Activated CD4-positive, alpha-beta memory T cell treated with anti-CD3 and anti-CD28 coated beads for 36 hours (primary cell): ENCODE measurements around the gene TSGA10. TPM values are rescaled to one million over a fixed set of nuclear protein-coding genes. Genes with fewer than 3 reads are reported as not detected.
"Not testable (repeated sequence)": the region's sequence is repeated elsewhere in the genome, so short reads cannot be mapped to it uniquely, and the experiment has no call there.

Experiments
- CTCF ChIA-PET: fragments of 350-600 bp; sonication (Branson Sonifier 250); formaldehyde crosslinking; loops from one replicate; lab custom pipeline; 2021; ENCODE audit warnings: antibody characterized with exemption, inconsistent platforms; lab: Charles Lee
- POLR2A ChIA-PET: fragments of 350-600 bp; sonication (Branson Sonifier 250); formaldehyde crosslinking; loops from one replicate; lab custom pipeline; 2021; ENCODE audit warnings: antibody characterized with exemption; lab: Charles Lee
- DNase-seq: peaks from one replicate; pipeline ENCODE4 v3.0.0-alpha.2; 2020
- H3K27ac Mint-ChIP-seq: one replicate; pipeline ENCODE4 v1.8.0; 2021; ENCODE audit warnings: mixed read lengths
- H3K27me3 Mint-ChIP-seq: one replicate; pipeline ENCODE4 v1.8.0; 2021; ENCODE audit warnings: mixed read lengths
- H3K36me3 Mint-ChIP-seq: one replicate; pipeline ENCODE4 v1.8.0; 2021; ENCODE audit warnings: mixed read lengths
- H3K4me1 Mint-ChIP-seq: one replicate; pipeline ENCODE4 v1.8.0; 2021; ENCODE audit warnings: low read depth, mixed read lengths
- H3K4me3 Mint-ChIP-seq: one replicate; pipeline ENCODE4 v1.8.0; 2021; ENCODE audit warnings: mild to moderate bottlenecking, mixed read lengths
- H3K9me3 Mint-ChIP-seq: one replicate; pipeline ENCODE4 v1.8.0; 2021; ENCODE audit warnings: mixed read lengths
- intact Hi-C: fragments of 100-400 bp; cut with micrococcal nuclease; formaldehyde crosslinking; loops from one replicate; pipeline ENCODE4 v1.15.1; 2023
- total RNA-seq, 2 experiments: library from RNA; stranded (reverse); gene quantifications; one replicate each; pipeline ENCODE4 v1.2.3, GENCODE V29; 2021

The TSGA10 gene
- total RNA-seq, 2 experiments from 2014 or later = 6.3 to 7.0 TPM

DNA sequence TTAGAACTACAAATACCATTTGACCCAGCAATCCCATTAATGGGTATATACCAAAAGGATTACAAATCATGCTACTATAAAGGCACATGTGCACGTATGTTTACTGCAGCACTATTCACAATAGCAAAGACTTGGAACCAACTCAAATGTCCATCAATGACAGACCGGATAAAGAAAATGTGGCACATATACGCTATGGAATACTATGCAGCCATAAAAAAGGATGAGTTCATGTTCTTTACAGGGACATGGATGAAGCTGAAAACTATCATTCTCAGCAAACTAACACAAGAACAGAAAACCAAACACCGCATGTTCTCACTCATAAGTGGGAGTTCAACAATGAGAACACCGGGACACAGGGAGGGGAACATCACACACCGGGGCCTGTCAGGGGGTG lies 105.6 kb downstream of the TSGA10 start:
- H3K36me3 Mint-ChIP-seq = peaks cover 13% of the 10 kb centered on the region
- H3K4me3 Mint-ChIP-seq, CTCF ChIA-PET, H3K27me3 Mint-ChIP-seq, H3K4me1 Mint-ChIP-seq, POLR2A ChIA-PET, intact Hi-C loops, DNase-seq, H3K27ac Mint-ChIP-seq: not testable (repeated sequence)
- peaks cover 25% of the 10 kb centered on the region for H3K9me3 Mint-ChIP-seq

GRCh38 chr2:99040736-99041300 lies 113.9 kb downstream of the TSGA10 start:
- H3K4me3 Mint-ChIP-seq, DNase-seq, H3K27me3 Mint-ChIP-seq, H3K9me3 Mint-ChIP-seq, intact Hi-C loops, CTCF ChIA-PET, POLR2A ChIA-PET, H3K4me1 Mint-ChIP-seq, H3K27ac Mint-ChIP-seq: not testable (repeated sequence)
- H3K36me3 Mint-ChIP-seq = peaks cover 13% of the 10 kb centered on the region

- Mint-ChIP-seq H3K27me3 (no peaks in the 10 kb centered on the region), H3K4me1 (no peaks in the 10 kb centered on the region), H3K36me3 (no peaks in the 10 kb centered on the region), H3K4me3 (no peak overlapping the region), H3K27ac (no peak overlapping the region), H3K9me3 (no peaks in the 10 kb centered on the region)
- intact Hi-C loops = no loop called here
- DNase-seq = no peak
- POLR2A ChIA-PET = no interaction called here
- CTCF ChIA-PET = no interaction called here
Observed at GRCh38 chr2:99035920-99036319, 118.8 kb downstream of the TSGA10 start.

- DNase-seq = no peak
- H3K27me3 Mint-ChIP-seq = no peaks in the 10 kb centered on the region
- no peaks in the 10 kb centered on the region for H3K9me3 Mint-ChIP-seq
- H3K27ac Mint-ChIP-seq = no peak overlapping the region
- H3K36me3 Mint-ChIP-seq = no peaks in the 10 kb centered on the region
- no peaks in the 10 kb centered on the region for H3K4me1 Mint-ChIP-seq
- POLR2A ChIA-PET = no interaction called here
- intact Hi-C loops = no loop called here
- CTCF ChIA-PET = no interaction called here
- H3K4me3 Mint-ChIP-seq = no peak overlapping the region
Observed at GRCh38 chr2:99032786-99033185, 122.0 kb downstream of the TSGA10 start.

DNA sequence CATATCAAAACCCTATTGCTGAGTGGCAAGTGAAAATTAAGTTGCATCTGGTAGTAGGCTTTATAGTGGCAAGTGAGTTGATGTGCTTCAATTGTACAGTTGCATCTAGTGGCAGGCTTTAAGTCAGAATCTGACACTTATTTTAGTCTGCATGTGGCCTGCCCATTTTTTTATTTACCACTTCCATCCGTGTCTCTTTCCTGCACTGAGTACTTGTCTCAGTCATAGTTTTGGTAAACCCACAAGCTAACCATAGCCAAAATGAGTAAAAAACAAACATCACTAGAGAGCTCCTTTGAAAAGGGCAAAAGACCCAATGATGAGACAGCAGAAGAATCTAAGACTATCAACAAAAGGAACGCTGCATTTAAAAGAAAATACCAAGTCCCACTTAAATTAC lies 122.7 kb downstream of the TSGA10 start:
- Mint-ChIP-seq H3K27me3 (no peaks in the 10 kb centered on the region), H3K36me3 (no peaks in the 10 kb centered on the region), H3K4me3 (no peak overlapping the region), H3K27ac (no peak overlapping the region), H3K9me3 (no peaks in the 10 kb centered on the region), H3K4me1 (no peaks in the 10 kb centered on the region)
- intact Hi-C loops = no loop called here
- ChIA-PET POLR2A (no interaction called here), CTCF (no interaction called here)
- no peak for DNase-seq

- ChIA-PET CTCF (no interaction called here), POLR2A (no interaction called here)
- no peaks in the 10 kb centered on the region for H3K9me3 Mint-ChIP-seq
- intact Hi-C loops = no loop called here
- no peaks in the 10 kb centered on the region for H3K27me3 Mint-ChIP-seq
- H3K27ac Mint-ChIP-seq = no peak overlapping the region
- DNase-seq = no peak
- H3K36me3 Mint-ChIP-seq = no peaks in the 10 kb centered on the region
- no peak overlapping the region for H3K4me3 Mint-ChIP-seq
- H3K4me1 Mint-ChIP-seq = no peaks in the 10 kb centered on the region
Observed at GRCh38 chr2:99031481-99031880, 123.3 kb downstream of the TSGA10 start.

DNA sequence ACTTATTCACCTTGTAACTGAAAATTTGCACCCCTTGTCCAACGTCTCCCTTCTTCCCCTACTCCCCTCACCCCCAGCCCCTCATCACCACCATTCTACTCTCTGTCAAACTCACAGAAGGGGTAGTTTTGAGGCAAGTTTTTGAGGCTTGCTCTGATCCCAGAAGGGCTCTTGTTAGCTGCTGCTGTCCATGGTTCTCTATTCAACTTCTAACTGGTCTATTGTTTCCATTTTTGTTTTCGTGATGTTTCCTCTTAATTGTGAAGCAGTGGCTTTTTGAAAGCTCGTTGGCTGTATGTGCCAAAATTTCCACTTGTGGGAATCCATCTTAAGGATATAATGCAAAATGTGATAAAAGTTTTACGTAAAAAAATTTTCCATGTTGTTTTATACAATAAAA lies 126.2 kb downstream of the TSGA10 start:
- H3K4me3 Mint-ChIP-seq = no peak overlapping the region
- peaks cover 9% of the 10 kb centered on the region for H3K9me3 Mint-ChIP-seq
- no peaks in the 10 kb centered on the region for H3K4me1 Mint-ChIP-seq
- no peaks in the 10 kb centered on the region for H3K27me3 Mint-ChIP-seq
- H3K36me3 Mint-ChIP-seq = no peaks in the 10 kb centered on the region
- H3K27ac Mint-ChIP-seq = no peak overlapping the region
- ChIA-PET POLR2A (no interaction called here), CTCF (no interaction called here)
- DNase-seq = no peak
- intact Hi-C loops = no loop called here

- Mint-ChIP-seq H3K36me3 (no peaks in the 10 kb centered on the region), H3K4me3 (no peak overlapping the region), H3K27me3 (no peaks in the 10 kb centered on the region), H3K9me3 (peaks cover 9% of the 10 kb centered on the region), H3K4me1 (no peaks in the 10 kb centered on the region), H3K27ac (no peak overlapping the region)
- CTCF ChIA-PET = no interaction called here
- DNase-seq = no peak
- intact Hi-C loops = no loop called here
- POLR2A ChIA-PET = no interaction called here
Observed at GRCh38 chr2:99027856-99028255, 126.9 kb downstream of the TSGA10 start.

DNA sequence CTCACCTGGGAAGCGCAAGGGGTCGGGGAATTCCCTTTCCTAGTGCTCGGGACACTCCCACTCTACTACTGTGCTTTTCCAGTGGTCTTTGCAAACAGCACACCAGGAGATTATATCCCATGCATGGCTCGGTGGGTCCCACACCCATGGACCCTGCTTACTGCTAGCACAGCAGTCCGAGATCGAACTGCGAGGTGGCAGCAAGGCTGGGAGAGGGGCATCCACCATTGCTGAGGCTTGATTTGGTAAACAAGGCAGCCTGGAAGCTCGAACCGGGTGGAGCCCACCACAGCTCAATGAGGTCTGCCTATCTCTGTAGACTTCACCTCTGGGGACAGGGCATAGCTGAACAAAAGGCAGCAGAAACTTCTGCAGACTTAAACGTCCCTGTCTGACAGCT lies 154.0 kb downstream of the TSGA10 start:
- Mint-ChIP-seq H3K4me1 (no peaks in the 10 kb centered on the region), H3K36me3 (peaks cover 16% of the 10 kb centered on the region), H3K4me3 (no peak overlapping the region), H3K27ac (no peak overlapping the region), H3K27me3 (no peaks in the 10 kb centered on the region), H3K9me3 (peaks cover 23% of the 10 kb centered on the region)
- no peak for DNase-seq
- CTCF ChIA-PET = no interaction called here
- POLR2A ChIA-PET = no interaction called here
- intact Hi-C loops = no loop called here

GRCh38 chr2:98988695-98989094 lies 166.0 kb downstream of the TSGA10 start:
- H3K27ac Mint-ChIP-seq, H3K9me3 Mint-ChIP-seq, H3K36me3 Mint-ChIP-seq, H3K4me3 Mint-ChIP-seq, H3K4me1 Mint-ChIP-seq, CTCF ChIA-PET, intact Hi-C loops, POLR2A ChIA-PET, H3K27me3 Mint-ChIP-seq, DNase-seq: not testable (repeated sequence)

DNA sequence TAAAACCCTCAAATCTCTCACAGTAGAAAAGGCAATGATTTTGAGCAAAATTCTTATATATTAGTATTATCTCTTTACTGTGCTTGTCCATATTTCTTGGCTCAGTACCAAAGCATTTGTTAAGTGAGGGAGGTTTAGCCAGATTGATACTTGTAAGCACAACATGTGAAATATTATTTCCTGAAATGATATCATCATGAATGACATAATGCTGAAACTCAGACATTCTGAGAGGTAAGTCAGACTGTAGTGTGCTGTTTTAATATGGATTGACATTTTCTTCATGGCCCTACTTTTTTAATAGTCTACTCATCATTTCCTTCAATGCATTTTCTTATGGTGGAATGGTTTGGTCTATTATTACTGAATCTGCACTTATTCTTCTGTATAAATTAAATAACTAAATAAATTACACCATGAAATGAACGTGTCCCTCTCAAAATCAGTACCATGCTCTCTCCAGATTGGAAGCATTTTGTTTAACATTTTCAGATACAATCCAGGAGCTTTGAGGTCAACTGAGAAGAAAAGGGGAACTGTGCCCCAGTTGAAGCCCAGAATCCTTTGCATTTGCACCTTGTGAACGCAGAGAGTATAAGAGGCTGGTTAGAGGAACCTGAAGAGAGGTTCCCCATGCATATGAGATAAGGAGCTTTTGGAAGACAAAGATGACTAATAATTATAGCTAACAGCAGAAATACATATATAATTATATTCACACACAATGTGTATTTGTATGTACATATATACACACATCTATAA lies 168.7 kb downstream of the TSGA10 start:
- Mint-ChIP-seq H3K27ac (no peak overlapping the region), H3K4me3 (no peak overlapping the region), H3K27me3 (peaks cover 1% of the 10 kb centered on the region), H3K36me3 (peaks cover 5% of the 10 kb centered on the region), H3K9me3 (peaks cover 2% of the 10 kb centered on the region), H3K4me1 (no peaks in the 10 kb centered on the region)
- POLR2A ChIA-PET = no interaction called here
- no peak for DNase-seq
- intact Hi-C loops = no loop called here
- CTCF ChIA-PET = no interaction called here

DNA sequence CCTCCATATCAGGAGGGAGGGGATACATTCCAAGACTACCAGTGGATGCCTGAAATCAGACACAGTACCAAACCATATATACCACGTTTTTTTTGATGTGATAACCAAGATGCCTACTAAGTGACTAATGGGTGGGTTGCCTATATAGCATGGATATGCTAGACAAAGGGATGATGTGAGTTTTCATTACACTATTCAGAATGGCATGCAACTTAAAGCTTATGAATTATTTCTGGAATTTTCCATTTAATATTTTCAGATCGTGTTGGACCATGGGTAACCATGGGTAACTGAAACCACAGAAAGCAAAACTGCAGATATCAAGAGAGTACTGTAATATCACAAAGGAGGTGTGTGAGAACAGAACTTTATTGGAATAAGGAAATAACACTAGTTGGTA lies 179.1 kb downstream of the TSGA10 start:
- H3K27ac Mint-ChIP-seq = no peak overlapping the region
- peaks cover 9% of the 10 kb centered on the region for H3K27me3 Mint-ChIP-seq
- intact Hi-C loops = no loop called here
- peaks cover 33% of the 10 kb centered on the region for H3K9me3 Mint-ChIP-seq
- POLR2A ChIA-PET = no interaction called here
- CTCF ChIA-PET = no interaction called here
- H3K36me3 Mint-ChIP-seq = peaks cover 11% of the 10 kb centered on the region
- DNase-seq = no peak
- no peak overlapping the region for H3K4me3 Mint-ChIP-seq
- no peaks in the 10 kb centered on the region for H3K4me1 Mint-ChIP-seq

DNA sequence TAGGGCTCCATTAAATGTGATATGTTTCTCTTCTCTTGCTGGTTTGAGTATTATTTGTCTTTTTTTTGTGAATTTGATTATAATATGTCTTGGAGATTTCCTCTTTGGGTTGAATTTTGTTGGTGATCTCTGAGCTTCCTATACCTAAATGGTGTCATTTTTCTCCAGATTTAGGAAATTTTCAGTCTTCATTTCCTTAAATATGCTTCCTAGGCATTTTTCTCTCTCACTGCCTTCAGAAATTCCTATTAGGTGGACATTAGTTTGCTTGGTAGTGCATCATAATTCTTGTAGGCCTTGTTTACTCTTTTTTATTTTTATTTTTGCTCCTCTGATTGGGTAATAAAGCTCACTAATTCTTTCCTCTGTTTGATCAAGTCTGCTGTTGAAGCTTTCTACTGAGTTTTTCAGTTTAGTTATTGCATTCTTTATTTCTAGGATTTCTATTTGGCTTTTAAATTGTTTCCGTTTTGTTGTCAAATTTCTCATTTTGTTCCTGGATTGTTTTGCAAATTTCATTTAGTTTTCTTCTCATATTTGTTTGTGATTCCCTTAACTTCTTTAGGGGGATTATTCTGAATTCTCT lies 182.1 kb downstream of the TSGA10 start:
- intact Hi-C loops = no loop called here
- Mint-ChIP-seq H3K27me3 (peaks cover 10% of the 10 kb centered on the region), H3K4me1 (no peaks in the 10 kb centered on the region), H3K27ac (no peak overlapping the region), H3K36me3 (peaks cover 14% of the 10 kb centered on the region), H3K4me3 (no peak overlapping the region), H3K9me3 (peaks cover 47% of the 10 kb centered on the region)
- POLR2A ChIA-PET = no interaction called here
- CTCF ChIA-PET = no interaction called here
- no peak for DNase-seq
